ENCODE measurements around the gene AACS. TPM values are rescaled to one million over a fixed set of nuclear protein-coding genes. Genes with fewer than 3 reads are reported as not detected.
"Not testable (repeated sequence)": the region's sequence is repeated elsewhere in the genome, so short reads cannot be mapped to it uniquely, and the experiment has no call there.

The AACS gene
- total and polyA plus RNA-seq, 2 of the 13 experiments (the other 11 are each of a cell fraction or from before 2014, with no cell fraction given) = 23.3 to 28.8 TPM

DNA sequence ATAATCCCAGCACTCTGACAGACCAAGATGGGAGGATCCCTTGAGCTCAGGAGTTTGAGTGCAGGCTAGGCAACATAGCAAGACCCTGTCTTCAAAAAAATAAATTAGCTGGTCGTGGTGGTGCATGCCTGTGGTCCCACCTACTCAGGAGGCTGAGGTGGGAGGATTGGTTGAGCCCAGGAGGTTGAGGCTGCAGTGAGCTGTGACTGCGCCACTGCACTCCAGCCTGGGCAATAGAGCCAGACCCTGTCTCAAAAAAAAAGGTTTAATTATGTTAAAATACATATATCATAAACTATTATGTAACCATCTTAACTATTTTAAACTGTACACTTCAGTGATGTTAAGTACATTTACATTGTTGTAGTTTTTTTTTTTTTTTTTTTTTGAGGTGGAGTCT lies 9.1 kb downstream of the AACS start:
- H3K9ac ChIP-seq (ENCODE audit: insufficient read depth, low read depth, low read length); H3K4me1 ChIP-seq (ENCODE audit: insufficient read depth, low read length); POLR2A ChIA-PET; H4K20me1 ChIP-seq (ENCODE audit: insufficient read depth, low read length); DNase-seq (ENCODE audit: low spot score); in situ Hi-C loops (cut with HindIII; ENCODE audit: extremely low pct_ligation_motif_present, low pct_unique_long_range_greater_than_20kb); intact Hi-C loops (cut with micrococcal nuclease; ENCODE audit: unreplicated experiment); FAIRE-seq; H3K4me3 ChIP-seq (replicated peaks in 1 of 3; ENCODE audit: insufficient read depth in 1 of 3, low read depth in 2 of 3, low read length in 3 of 3); H3K27ac ChIP-seq (ENCODE audit: extremely low read length, insufficient read depth, low read length); BruUV-seq (replicated peaks); ATAC-seq; H3K4me2 ChIP-seq (ENCODE audit: low read depth, low read length); H3K9me3 ChIP-seq (ENCODE audit: low read length); CTCF ChIA-PET (ENCODE audit: low intra/inter-chr PET ratio, low total read pairs); H3K27me3 ChIP-seq (ENCODE audit: control insufficient read depth in 1 of 2, insufficient read depth in 2 of 2, low read length in 2 of 2); H3K79me2 ChIP-seq (ENCODE audit: insufficient read depth, low read length); H2AFZ ChIP-seq (ENCODE audit: low read length): not testable (repeated sequence)
- H3K36me3 ChIP-seq (replicated peaks in 1 of 2; ENCODE audit: control insufficient read depth in 1 of 2, insufficient read depth in 2 of 2, low read length in 2 of 2) = peaks cover 23 to 45% of the 10 kb centered on the region in 2 experiments
- 95% methylated on average over 2 of the region's 2 CpGs for whole genome bisulfite sequencing (ENCODE audit: low lambda C conversion rate)
- TF ChIP-seq ZNF121 (CRISPR knock-in tag; IDR thresholded peaks at IDR 0.05) = 0 out of 2 replicates have a peak, but pooled peaks have one; percentile 15

- Histone ChIP-seq H3K27ac (ENCODE audit: extremely low read length, insufficient read depth, low read length) (no peak overlapping the region), H3K9ac (ENCODE audit: insufficient read depth, low read depth, low read length) (no peak overlapping the region), H2AFZ (ENCODE audit: low read length) (no peak overlapping the region), H3K4me3 (replicated peaks in 1 of 3; ENCODE audit: insufficient read depth in 1 of 3, low read depth in 2 of 3, low read length in 3 of 3) (no peak overlapping the region), H3K9me3 (ENCODE audit: low read length) (no peaks in the 10 kb centered on the region), H3K4me2 (ENCODE audit: low read depth, low read length) (no peak overlapping the region), H4K20me1 (ENCODE audit: insufficient read depth, low read length) (peaks cover 4% of the 10 kb centered on the region; the same call in 1 of the 2 replicates), H3K27me3 (ENCODE audit: control insufficient read depth in 1 of 2, insufficient read depth in 2 of 2, low read length in 2 of 2) (no peaks in the 10 kb centered on the region), H3K4me1 (ENCODE audit: insufficient read depth, low read length) (no peaks in the 10 kb centered on the region), H3K36me3 (replicated peaks in 1 of 2; ENCODE audit: control insufficient read depth in 1 of 2, insufficient read depth in 2 of 2, low read length in 2 of 2) (peaks cover 20 to 41% of the 10 kb centered on the region in 2 experiments), H3K79me2 (ENCODE audit: insufficient read depth, low read length) (peaks cover 1% of the 10 kb centered on the region)
- 99% methylated on average over 6 of the region's 6 CpGs for WGBS (ENCODE audit: low lambda C conversion rate)
- no TSS peak for BruUV-seq (replicated peaks)
- CTCF ChIA-PET (ENCODE audit: low intra/inter-chr PET ratio, low total read pairs) = no interaction called here
- TF ChIP-seq BHLHE40 (IDR thresholded peaks at IDR 0.05; ENCODE audit: low read length) (no peak), RORA (CRISPR knock-in tag; IDR thresholded peaks at IDR 0.05) (no peak), ZNF891 (CRISPR knock-in tag; IDR thresholded peaks at IDR 0.05) (no peak)
- POLR2A ChIA-PET = no interaction called here
- DNase-seq (ENCODE audit: low spot score) (no peak), ATAC-seq (no peak), FAIRE-seq (no peak)
- in situ Hi-C loops (cut with HindIII; ENCODE audit: extremely low pct_ligation_motif_present, low pct_unique_long_range_greater_than_20kb) (no loop called here), intact Hi-C loops (cut with micrococcal nuclease; ENCODE audit: unreplicated experiment) (no loop called here)
These were observed 10.9 kb downstream of the AACS start for GRCh38 chr12:125076103-125076502.
